ENCODE data around the gene LCN10.

DNA sequence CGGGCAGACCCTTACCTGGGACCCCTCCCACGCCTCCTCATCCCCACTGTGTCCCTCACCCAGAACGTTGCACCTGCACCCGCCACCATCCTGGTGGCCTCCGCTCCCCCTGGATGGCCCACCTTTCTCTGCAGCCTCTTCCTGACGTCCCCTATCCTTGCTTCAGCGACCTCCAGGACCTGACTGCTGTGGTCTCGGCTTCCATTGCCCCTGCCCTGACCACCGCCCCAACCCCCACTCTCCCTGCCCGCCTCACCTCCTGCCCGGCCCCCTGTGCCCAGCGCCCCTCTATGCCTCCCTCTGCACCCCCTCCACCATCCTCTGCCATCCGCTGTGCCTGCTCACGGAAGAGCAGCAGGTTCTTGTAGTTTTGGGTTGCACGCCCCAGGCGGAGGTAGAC is 2.2 kb downstream of the LCN10 start:
- TF ChIP-seq POLR2A (IDR thresholded peaks at IDR 0.05; ENCODE audit: low read length) (no peak), GATA1 (IDR thresholded peaks at IDR 0.05; ENCODE audit: low read depth, low read length) (no peak)
